A673 (cell line): Measurements from ENCODE around the gene FBXO10. TPM values are rescaled to one million over a fixed set of nuclear protein-coding genes. Genes with fewer than 3 reads are reported as not detected.

Experiments used
- BruUV-seq: library from RNA; stranded (reverse); fragments of 400-500 nt; replicated peaks from 2 replicates; lab custom pipeline; 2021; lab: Mats Ljungman, UMichigan
- CTCF ChIA-PET: fragments of 300-600 bp; sonication (Branson Sonifier 250); formaldehyde crosslinking; loops from one replicate; lab custom pipeline; 2022; ENCODE audit warnings: antibody characterized with exemption; lab: Charles Lee
- POLR2A ChIA-PET: fragments of 300-600 bp; sonication (Branson Sonifier 250); formaldehyde crosslinking; loops from one replicate; lab custom pipeline; 2022; ENCODE audit warnings: antibody characterized with exemption; ENCODE audit not compliant: low non-redundant PET; lab: Charles Lee
- DNase-seq: peaks from one replicate; pipeline ENCODE4 v3.0.0-alpha.2; 2015; ENCODE audit warnings: low spot score
- H3K27ac ChIP-seq: fragments of 200-600 bp; sonication (generic); 2 replicates; pipeline ENCODE4 v1.5.1; 2016; ENCODE audit warnings: mixed run types, low read depth, mild to moderate bottlenecking, mixed read lengths, antibody characterized with exemption, low read length; ENCODE audit not compliant: poor library complexity, severe bottlenecking
- H3K27me3 ChIP-seq: fragments of 200-600 bp; sonication (generic); replicated peaks from 2 replicates; pipeline ENCODE4 v1.6.1; 2017; ENCODE audit warnings: mixed run types, low read depth, mild to moderate bottlenecking, mixed read lengths, antibody characterized with exemption, low read length; ENCODE audit not compliant: insufficient read depth, poor library complexity
- H3K36me3 ChIP-seq: fragments of 200-600 bp; sonication (generic); 2 replicates; pipeline ENCODE4 v1.6.1; 2016; ENCODE audit warnings: mixed run types, mild to moderate bottlenecking, mixed read lengths, antibody characterized with exemption, low read length; ENCODE audit not compliant: insufficient read depth, poor library complexity, severe bottlenecking
- H3K4me1 ChIP-seq: fragments of 200-600 bp; sonication (generic); 2 replicates; pipeline ENCODE4 v1.6.1; 2017; ENCODE audit warnings: mixed run types, mild to moderate bottlenecking, mixed read lengths, antibody characterized with exemption, low read length; ENCODE audit not compliant: insufficient read depth, poor library complexity, severe bottlenecking
- H3K4me3 ChIP-seq: fragments of 200-600 bp; sonication (generic); 2 replicates; pipeline ENCODE4 v1.5.1; 2016; ENCODE audit warnings: low read depth, mixed run types, mild to moderate bottlenecking, mixed read lengths, low read length; ENCODE audit not compliant: poor library complexity, severe bottlenecking
- H3K9me3 ChIP-seq: fragments of 200-600 bp; sonication (generic); 2 replicates; pipeline ENCODE4 v1.6.1; 2016; ENCODE audit warnings: mixed run types, low read depth, mild to moderate bottlenecking, mixed read lengths, antibody characterized with exemption, low read length; ENCODE audit not compliant: poor library complexity, severe bottlenecking
- EZH2 ChIP-seq: fragments of 200-600 bp; sonication (generic); IDR thresholded peaks from 2 replicates; pipeline ENCODE4 v1.6.1; 2017; ENCODE audit warnings: borderline replicate concordance, low read depth, mild to moderate bottlenecking, mixed read lengths, antibody characterized with exemption, low read length; ENCODE audit not compliant: poor library complexity, severe bottlenecking
- intact Hi-C: fragments of 100-400 bp; cut with micrococcal nuclease; formaldehyde crosslinking; loops from one replicate; pipeline ENCODE4 v1.10.0; 2022; ENCODE audit not compliant: unreplicated experiment
- total RNA-seq: library from RNA; stranded (reverse); gene quantifications from 2 replicates; pipeline ENCODE4 v1.2.3, GENCODE V29; 2021
- TF ChIP-seq, protein P1 (sequence below): fragments of 300-800, 200-600 bp; sonication (generic); conservative IDR thresholded peaks from 2 replicates; pipeline ENCODE4 v1.5.1; 2017; ENCODE audit warnings: low read depth, mild to moderate bottlenecking, antibody characterized with exemption, low read length, moderate library complexity, mixed read lengths

FBXO10 gene
- total RNA-seq, 1 experiment from 2014 or later: 14.5 TPM

DNA sequence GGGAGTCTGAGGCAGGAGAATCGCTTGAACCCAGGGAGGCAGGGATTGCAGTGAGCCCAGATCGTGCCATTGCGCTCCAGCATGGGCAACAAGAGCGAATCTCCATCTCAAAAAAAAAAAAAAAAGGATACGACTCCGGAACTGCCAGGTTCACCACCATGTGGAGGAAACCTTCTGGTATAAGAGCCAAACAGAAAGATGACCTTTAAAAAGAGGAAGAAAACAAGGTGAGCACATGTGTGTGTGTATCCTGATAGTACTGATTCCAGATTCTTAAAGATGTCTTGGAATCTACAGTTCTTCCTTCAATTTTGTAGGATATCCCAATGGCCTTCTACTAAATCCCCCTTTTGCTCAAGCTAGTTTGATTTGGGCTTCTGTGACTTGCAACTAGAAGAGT lies 33.7 kb downstream of the FBXO10 start:
- Histone ChIP-seq H3K4me1 (no peaks in the 10 kb centered on the region), H3K9me3 (no peaks in the 10 kb centered on the region), H3K27ac (no peak overlapping the region), H3K36me3 (no peaks in the 10 kb centered on the region), H3K4me3 (no peak overlapping the region), H3K27me3 (no peaks in the 10 kb centered on the region)
- no peak for TF ChIP-seq EZH2
- TF ChIP-seq, protein P1, sequence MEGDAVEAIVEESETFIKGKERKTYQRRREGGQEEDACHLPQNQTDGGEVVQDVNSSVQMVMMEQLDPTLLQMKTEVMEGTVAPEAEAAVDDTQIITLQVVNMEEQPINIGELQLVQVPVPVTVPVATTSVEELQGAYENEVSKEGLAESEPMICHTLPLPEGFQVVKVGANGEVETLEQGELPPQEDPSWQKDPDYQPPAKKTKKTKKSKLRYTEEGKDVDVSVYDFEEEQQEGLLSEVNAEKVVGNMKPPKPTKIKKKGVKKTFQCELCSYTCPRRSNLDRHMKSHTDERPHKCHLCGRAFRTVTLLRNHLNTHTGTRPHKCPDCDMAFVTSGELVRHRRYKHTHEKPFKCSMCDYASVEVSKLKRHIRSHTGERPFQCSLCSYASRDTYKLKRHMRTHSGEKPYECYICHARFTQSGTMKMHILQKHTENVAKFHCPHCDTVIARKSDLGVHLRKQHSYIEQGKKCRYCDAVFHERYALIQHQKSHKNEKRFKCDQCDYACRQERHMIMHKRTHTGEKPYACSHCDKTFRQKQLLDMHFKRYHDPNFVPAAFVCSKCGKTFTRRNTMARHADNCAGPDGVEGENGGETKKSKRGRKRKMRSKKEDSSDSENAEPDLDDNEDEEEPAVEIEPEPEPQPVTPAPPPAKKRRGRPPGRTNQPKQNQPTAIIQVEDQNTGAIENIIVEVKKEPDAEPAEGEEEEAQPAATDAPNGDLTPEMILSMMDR: no peak
- POLR2A ChIA-PET: no interaction called here
- DNase-seq: no peak
- CTCF ChIA-PET: no interaction called here
- intact Hi-C loops: no loop called here
- no TSS peak for BruUV-seq

DNA sequence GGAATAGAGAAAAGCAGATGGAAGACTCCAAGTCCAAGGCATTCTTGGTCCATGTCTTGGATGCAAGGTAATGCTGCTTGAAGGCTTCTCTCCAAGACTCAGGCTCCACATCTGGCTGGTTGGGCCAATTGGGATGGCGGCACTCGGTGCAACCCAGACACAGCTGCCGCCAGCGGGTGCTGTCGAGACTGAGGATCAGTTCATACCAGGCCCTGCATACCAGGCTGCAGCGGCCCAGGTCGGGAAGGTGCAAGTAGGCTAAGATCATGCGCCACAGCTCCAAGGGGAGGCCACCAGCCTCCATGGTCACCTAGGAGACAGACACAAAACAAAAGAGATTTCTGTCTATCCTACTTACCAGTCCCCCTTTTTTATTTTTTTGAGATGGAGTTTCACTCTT lies 34.7 kb downstream of the FBXO10 start:
- Histone ChIP-seq H3K4me1 (no peaks in the 10 kb centered on the region), H3K36me3 (peaks cover 2% of the 10 kb centered on the region), H3K4me3 (no peak overlapping the region), H3K27me3 (no peaks in the 10 kb centered on the region), H3K27ac (no peak overlapping the region), H3K9me3 (no peaks in the 10 kb centered on the region)
- DNase-seq: no peak
- BruUV-seq: no TSS peak
- CTCF ChIA-PET: no interaction called here
- no peak for TF ChIP-seq EZH2
- TF ChIP-seq, protein P1: no peak
- POLR2A ChIA-PET: no interaction called here
- intact Hi-C loops: no loop called here

DNA sequence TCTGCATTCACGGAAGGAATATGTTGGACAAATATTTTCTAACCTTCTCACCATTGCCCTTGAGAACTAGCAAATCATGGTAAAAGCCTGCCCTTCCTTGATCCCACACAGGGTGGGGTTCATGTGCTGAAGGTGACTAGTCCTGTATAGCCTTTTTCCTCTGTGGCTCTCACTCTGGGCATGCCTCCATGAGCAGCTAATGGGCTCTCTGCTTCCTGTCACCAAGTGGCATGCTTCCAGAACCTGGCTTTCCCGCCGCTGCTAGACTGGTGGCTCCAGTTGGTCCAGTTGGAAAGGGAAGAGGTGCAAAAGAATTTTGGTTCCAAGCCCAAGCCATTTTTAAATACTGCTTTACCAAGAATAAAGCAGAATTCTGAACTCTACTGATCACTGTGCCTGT lies 35.5 kb downstream of the FBXO10 start:
- intact Hi-C loops: no loop called here

More for the DNA sequence above, 35.5 kb downstream of the FBXO10 start:
- TF ChIP-seq EZH2: no peak
- TF ChIP-seq, protein P1: no peak
- Histone ChIP-seq H3K4me1 (no peaks in the 10 kb centered on the region), H3K27me3 (no peaks in the 10 kb centered on the region), H3K27ac (no peak overlapping the region), H3K9me3 (no peaks in the 10 kb centered on the region), H3K36me3 (peaks cover 5% of the 10 kb centered on the region), H3K4me3 (no peak overlapping the region)
- POLR2A ChIA-PET: no interaction called here
- no TSS peak for BruUV-seq
- CTCF ChIA-PET: no interaction called here
- DNase-seq: no peak
